Mucosa of rectum (tissue), 2 donors: ENCODE data around the gene FOXF1.

Source experiments
- H3K27ac ChIP-seq, 2 donors: one replicate each; pipeline ENCODE4 v1.7.0; 2013; ENCODE audit warnings: inconsistent platforms in 2 of 2, low read depth in 2 of 2, low read length in 2 of 2
- H3K27me3 ChIP-seq, 2 donors: one replicate each; pipeline ENCODE4 v1.7.0; 2013; ENCODE audit warnings: low read length in 2 of 2; ENCODE audit not compliant: control insufficient read depth in 2 of 2, insufficient read depth in 2 of 2
- H3K36me3 ChIP-seq, 2 donors: one replicate each; pipeline ENCODE4 v1.7.0; 2013; ENCODE audit warnings: low read length in 2 of 2; ENCODE audit not compliant: control insufficient read depth in 2 of 2, insufficient read depth in 2 of 2
- H3K4me1 ChIP-seq, 2 donors: one replicate each; pipeline ENCODE4 v1.7.0; 2013; ENCODE audit warnings: low read length in 2 of 2, mild to moderate bottlenecking in 1 of 2; ENCODE audit not compliant: control insufficient read depth in 2 of 2, insufficient read depth in 2 of 2
- H3K4me3 ChIP-seq, 2 donors: one replicate each; pipeline ENCODE4 v1.7.0; 2013; ENCODE audit warnings: low read length in 2 of 2
- H3K9ac ChIP-seq, 2 donors: one replicate each; pipeline ENCODE4 v1.7.0; 2013; ENCODE audit warnings: low read length in 2 of 2, low read depth in 1 of 2, mild to moderate bottlenecking in 1 of 2
- H3K9me3 ChIP-seq, 2 donors: one replicate each; pipeline ENCODE4 v1.7.0; 2013; ENCODE audit warnings: low read length in 2 of 2; ENCODE audit not compliant: control insufficient read depth in 2 of 2
- donor health status: healthy.
- donor health status: Normal muscosa, but diverticular disease.

Gene FOXF1

DNA sequence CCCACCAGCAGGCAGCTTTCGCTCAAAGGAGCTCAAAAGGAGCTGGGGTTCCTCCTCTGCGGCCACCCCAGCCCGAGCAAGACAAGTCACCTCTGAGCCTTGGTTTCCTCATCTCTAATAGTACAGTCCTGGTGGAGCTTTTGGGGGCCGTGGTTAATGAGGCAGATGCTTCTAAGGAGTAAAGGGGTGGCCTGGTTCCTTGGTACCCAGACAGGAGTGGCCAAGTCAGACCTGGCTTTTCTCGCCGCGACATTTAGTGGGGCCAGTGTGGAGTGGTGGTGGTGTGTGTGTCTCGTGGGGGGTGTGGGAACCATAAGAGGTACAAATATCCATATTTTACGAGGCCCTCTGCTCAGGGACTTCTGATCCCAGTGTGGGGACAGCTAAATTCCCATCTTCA, 6.7 kb downstream of the FOXF1 start:
- Histone ChIP-seq H3K27ac (peak overlapping the region; percentile 75), H3K4me3 (no peak overlapping the region)

GRCh38 chr16:86517652-86518258, 7.4 kb downstream of the FOXF1 start:
- peak overlapping the region in 1 of 2 donors; percentile 49 for H3K9ac ChIP-seq
- H3K9me3 ChIP-seq, result no peaks in the 10 kb centered on the region
- H3K4me1 ChIP-seq, result peaks cover 3 to 5% of the 10 kb centered on the region in 2 donors
- H3K4me3 ChIP-seq, result no peak overlapping the region
- peaks cover 17 to 18% of the 10 kb centered on the region in 2 donors for H3K27me3 ChIP-seq
- H3K36me3 ChIP-seq, result no peaks in the 10 kb centered on the region
- H3K27ac ChIP-seq, result peak overlapping the region; percentile 75

More for the DNA sequence above, 6.7 kb downstream of the FOXF1 start:
- Histone ChIP-seq H3K4me1 (peaks cover 3 to 5% of the 10 kb centered on the region in 2 donors), H3K27me3 (peaks cover 18 to 21% of the 10 kb centered on the region in 2 donors), H3K9ac (peak overlapping the region; percentile 27 to 49), H3K36me3 (no peaks in the 10 kb centered on the region), H3K9me3 (no peaks in the 10 kb centered on the region)

DNA sequence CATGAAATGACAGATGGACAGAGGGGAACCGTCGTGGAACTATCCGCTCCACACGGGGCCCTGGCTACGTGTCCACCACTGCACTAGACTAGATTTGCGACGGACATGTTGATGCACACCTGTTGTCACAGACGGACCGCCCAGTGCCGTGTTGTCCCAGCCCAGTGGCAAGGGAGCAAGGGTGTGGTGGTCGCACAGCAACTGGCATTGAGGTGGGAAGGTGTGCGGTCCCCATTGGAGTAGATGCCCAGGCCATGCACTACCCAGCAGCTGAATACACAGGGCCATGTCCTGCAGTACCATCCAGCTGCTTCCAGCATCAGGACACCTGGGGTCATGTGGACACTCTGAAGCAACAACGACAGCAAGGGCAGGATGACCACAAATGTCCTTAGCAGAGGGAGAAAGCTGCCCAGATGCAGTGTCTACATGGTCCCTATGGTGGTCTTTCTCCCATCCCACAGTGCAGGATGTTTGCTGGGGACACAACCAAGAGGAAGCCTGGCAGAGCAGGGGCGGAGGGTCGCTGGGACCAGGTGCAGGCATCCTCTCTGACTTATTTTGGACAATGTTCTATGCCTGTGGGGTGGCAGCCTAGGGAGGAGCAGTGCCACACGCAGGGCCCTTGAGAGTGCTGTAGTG, 8.8 kb downstream of the FOXF1 start:
- no peaks in the 10 kb centered on the region for H3K36me3 ChIP-seq
- peaks cover 8 to 16% of the 10 kb centered on the region in 2 donors for H3K27me3 ChIP-seq
- peak overlapping the region; percentile 10 to 48 for H3K27ac ChIP-seq
- H3K9ac ChIP-seq, result no peak overlapping the region
- H3K4me1 ChIP-seq, result peaks cover 3 to 5% of the 10 kb centered on the region in 2 donors
- H3K9me3 ChIP-seq, result no peaks in the 10 kb centered on the region
- no peak overlapping the region for H3K4me3 ChIP-seq

DNA sequence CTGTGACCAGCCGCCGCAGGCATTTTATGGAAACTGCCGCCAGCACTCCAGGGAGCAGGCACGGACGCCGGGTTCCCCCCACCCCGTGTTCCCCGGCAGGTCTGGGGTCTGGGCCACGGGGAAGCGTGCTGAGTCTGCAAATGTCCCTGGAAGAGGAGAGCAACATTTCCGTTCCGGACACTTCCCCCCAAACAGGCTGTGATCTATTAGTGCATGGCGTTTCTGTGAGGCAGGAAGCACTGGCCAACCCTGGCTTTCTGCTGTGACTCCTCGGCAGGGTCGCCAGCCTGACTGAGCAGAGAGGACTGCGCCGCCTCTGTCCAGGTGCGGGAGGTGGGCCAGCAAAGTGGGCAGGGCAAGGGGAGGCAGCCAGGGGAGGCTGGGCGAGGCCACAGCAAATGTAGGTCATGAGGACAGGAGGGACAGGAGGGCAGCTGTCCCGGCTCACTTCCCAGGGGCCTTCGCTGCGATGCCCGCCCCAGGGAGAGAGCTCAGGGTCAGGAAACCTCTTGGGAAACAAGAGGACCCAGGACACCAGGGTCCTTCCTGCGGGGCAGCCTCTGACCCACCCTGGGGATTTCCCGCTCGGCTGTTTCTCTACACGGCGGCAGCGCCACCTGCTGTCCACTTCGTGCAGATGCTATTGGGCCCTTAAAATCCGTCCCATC, 9.5 kb downstream of the FOXF1 start:
- H3K9ac ChIP-seq, result no peak overlapping the region
- peak overlapping the region; percentile 23 to 48 for H3K27ac ChIP-seq
- H3K27me3 ChIP-seq, result peaks cover 8 to 16% of the 10 kb centered on the region in 2 donors
- H3K4me3 ChIP-seq, result peak overlapping the region in 1 of 2 donors; percentile 45
- H3K4me1 ChIP-seq, result peaks cover 3 to 5% of the 10 kb centered on the region in 2 donors
- no peaks in the 10 kb centered on the region for H3K9me3 ChIP-seq
- H3K36me3 ChIP-seq, result no peaks in the 10 kb centered on the region

GRCh38 chr16:86520317-86521210, 10.2 kb downstream of the FOXF1 start:
- peak overlapping the region in 1 of 2 donors; percentile 45 for H3K4me3 ChIP-seq
- peaks cover 3 to 5% of the 10 kb centered on the region in 2 donors for H3K4me1 ChIP-seq
- H3K9ac ChIP-seq, result no peak overlapping the region
- peak overlapping the region in 1 of 2 donors; percentile 48 for H3K27ac ChIP-seq
- no peaks in the 10 kb centered on the region for H3K36me3 ChIP-seq
- H3K9me3 ChIP-seq, result no peaks in the 10 kb centered on the region
- peaks cover 5 to 15% of the 10 kb centered on the region in 2 donors for H3K27me3 ChIP-seq

DNA sequence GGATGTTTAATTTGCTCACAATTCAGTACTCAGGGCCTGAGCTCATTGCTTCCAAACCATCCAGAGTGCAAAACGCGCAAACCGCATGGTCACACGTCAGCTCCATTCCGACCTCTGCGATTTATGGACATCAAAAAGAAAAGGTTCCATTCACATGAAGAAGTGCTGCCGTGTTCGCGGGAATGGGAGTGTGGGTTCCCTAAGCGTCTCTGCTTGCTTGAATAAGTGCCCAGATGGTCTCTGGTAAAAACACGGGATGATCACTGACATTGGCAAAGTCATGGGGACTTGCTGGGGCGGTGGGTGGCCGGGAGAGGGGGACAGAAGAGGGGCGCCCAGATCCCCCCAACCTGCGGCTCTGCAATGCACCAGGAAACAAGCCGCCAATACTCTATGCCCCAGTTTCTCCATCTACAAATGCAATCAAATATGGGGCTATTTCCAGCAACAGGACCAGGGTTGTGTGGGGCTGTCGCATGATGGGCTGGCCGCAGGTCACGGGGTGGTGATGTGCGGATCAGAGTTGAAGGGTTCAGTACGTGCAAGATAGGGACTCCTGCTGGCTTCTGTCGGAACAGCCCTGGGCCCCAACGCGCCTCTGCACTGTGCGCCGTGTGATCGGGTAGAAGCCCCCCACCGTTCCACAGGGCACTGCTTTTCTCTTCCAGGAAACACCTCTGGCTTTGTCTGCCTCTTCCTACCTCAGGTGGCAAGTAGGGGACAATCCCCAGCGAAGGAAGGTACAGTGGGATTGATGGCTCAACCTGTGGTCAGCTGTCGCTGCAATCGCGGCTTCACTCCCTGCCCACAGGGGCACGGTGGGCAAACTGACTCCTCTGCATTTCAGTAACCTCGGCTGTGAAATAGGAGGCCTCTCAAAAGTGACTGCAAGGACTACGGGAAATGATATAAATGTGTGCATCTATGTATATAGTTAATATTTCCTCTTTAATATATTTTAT, 11.2 kb downstream of the FOXF1 start:
- Histone ChIP-seq H3K27ac (no peak overlapping the region), H3K9ac (no peak overlapping the region), H3K36me3 (no peaks in the 10 kb centered on the region), H3K4me3 (no peak overlapping the region), H3K9me3 (no peaks in the 10 kb centered on the region), H3K27me3 (peaks cover 5 to 10% of the 10 kb centered on the region in 2 donors), H3K4me1 (peaks cover 3 to 5% of the 10 kb centered on the region in 2 donors)

DNA sequence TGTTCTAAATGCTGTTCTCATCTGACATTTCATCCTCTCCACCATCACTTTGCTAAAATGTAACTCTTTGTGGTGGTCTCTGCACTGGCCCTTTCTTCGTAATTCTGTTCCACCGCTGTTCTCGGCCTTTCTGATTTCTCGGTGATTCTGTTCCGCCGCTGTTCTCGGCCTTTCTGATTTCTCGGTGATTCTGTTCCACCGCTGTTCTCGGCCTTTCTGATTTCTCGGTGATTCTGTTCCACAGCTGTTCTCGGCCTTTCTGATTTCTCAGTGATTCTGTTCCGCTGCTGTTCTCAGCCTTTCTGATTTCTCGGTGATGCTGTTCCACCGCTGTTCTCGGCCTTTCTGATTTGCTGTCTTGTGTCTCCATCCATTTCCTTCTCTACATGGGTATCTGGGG, 12.3 kb downstream of the FOXF1 start:
- Histone ChIP-seq H3K27ac (no peak overlapping the region), H3K4me1 (peaks cover 3 to 5% of the 10 kb centered on the region in 2 donors), H3K9me3 (no peaks in the 10 kb centered on the region), H3K27me3 (peaks cover 0 to 10% of the 10 kb centered on the region in 2 donors), H3K36me3 (no peaks in the 10 kb centered on the region), H3K4me3 (no peak overlapping the region), H3K9ac (no peak overlapping the region)

DNA sequence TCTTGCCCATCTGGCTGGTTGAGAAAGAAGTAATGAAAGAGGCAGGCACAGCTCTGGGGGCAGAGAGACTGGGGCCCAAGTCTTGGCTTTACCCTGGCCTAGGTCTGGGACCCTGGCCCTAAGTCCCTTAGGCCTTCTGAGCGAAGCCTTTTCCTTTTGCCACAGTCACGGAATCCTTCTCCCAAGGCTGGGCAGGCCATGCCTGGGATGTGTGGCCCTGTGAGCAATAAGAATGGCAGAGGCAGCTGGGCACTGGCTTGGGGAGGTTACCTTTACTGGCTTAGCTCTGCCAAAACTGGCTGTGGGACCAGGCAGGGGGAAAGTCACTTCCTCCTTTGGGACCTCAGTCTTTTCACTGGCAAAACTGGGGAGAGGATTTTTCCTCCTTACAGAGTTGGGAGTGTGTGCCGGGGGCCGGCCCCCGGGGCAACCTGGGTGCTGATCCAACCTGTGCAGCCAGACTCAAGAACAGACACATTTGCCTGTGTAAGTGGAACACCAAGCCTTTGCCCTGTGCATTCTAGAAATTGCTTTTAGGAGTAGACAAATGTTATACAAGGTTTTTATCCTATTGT, 12.9 kb downstream of the FOXF1 start:
- Histone ChIP-seq H3K4me1 (peaks cover 3 to 5% of the 10 kb centered on the region in 2 donors), H3K27me3 (peaks cover 0 to 8% of the 10 kb centered on the region in 2 donors)

GRCh38 chr16:86524029-86524428, 13.7 kb downstream of the FOXF1 start:
- Histone ChIP-seq H3K36me3 (no peaks in the 10 kb centered on the region), H3K27ac (no peak overlapping the region), H3K9ac (no peak overlapping the region), H3K4me3 (no peak overlapping the region), H3K4me1 (peaks cover 3 to 5% of the 10 kb centered on the region in 2 donors), H3K9me3 (no peaks in the 10 kb centered on the region), H3K27me3 (peaks cover 0 to 6% of the 10 kb centered on the region in 2 donors)

More for the DNA sequence above, 12.9 kb downstream of the FOXF1 start:
- H3K36me3 ChIP-seq, result no peaks in the 10 kb centered on the region
- H3K9me3 ChIP-seq, result no peaks in the 10 kb centered on the region
- H3K27ac ChIP-seq, result no peak overlapping the region
- no peak overlapping the region for H3K4me3 ChIP-seq
- H3K9ac ChIP-seq, result no peak overlapping the region
